Measurements from ENCODE around the gene THOC6.

Gene THOC6

GRCh38 chr16:3023415-3023668 lies 493 bp upstream of the THOC6 start:
- peaks cover 11% of the 10 kb centered on the region for H3K36me3 ChIP-seq (ENCODE audit: insufficient read depth, low read length)
- H4K20me1 ChIP-seq (ENCODE audit: insufficient read depth, low read length), result no peaks in the 10 kb centered on the region

GRCh38 chr16:3025032-3026002 lies 1.5 kb downstream of the THOC6 start:
- H3K9me3 ChIP-seq (ENCODE audit: low read length), result no peaks in the 10 kb centered on the region
- H3K27ac ChIP-seq (ENCODE audit: low read depth, low read length, poor library complexity, severe bottlenecking), result no peak overlapping the region
- no peaks in the 10 kb centered on the region for H4K20me1 ChIP-seq (ENCODE audit: insufficient read depth, low read length)
- no peak overlapping the region for H2AFZ ChIP-seq (ENCODE audit: low read length)
- peaks cover 38% of the 10 kb centered on the region for H3K4me1 ChIP-seq (ENCODE audit: insufficient read depth, low read length, severe bottlenecking)
- no peak overlapping the region for H3K4me3 ChIP-seq (ENCODE audit: low read depth, low read length, poor library complexity, severe bottlenecking)
- H3K27me3 ChIP-seq (ENCODE audit: insufficient read depth, low read length), result peaks cover 3% of the 10 kb centered on the region
- no peaks in the 10 kb centered on the region for H3K79me2 ChIP-seq (ENCODE audit: insufficient read depth, low read length)
- no peaks in the 10 kb centered on the region for H3F3A ChIP-seq (ENCODE audit: insufficient read depth, low read length)
- H3K4me2 ChIP-seq (ENCODE audit: low read length), result no peak overlapping the region
- no peaks in the 10 kb centered on the region for H3K9me2 ChIP-seq (ENCODE audit: low read depth, low read length)
- H3K9ac ChIP-seq (ENCODE audit: low read length), result no peak overlapping the region
- peaks cover 11% of the 10 kb centered on the region for H3K36me3 ChIP-seq (ENCODE audit: insufficient read depth, low read length)
- no peak for TF ChIP-seq CTCF (IDR thresholded peaks at IDR 0.05; ENCODE audit: low read length)
- TF ChIP-seq EZH2 (IDR thresholded peaks at IDR 0.05; ENCODE audit: borderline replicate concordance, low read length), result no peak

More at GRCh38 chr16:3023415-3023668, 493 bp upstream of the THOC6 start:
- Histone ChIP-seq H3K4me2 (ENCODE audit: low read length) (peak overlapping the region; percentile 90), H3K9me3 (ENCODE audit: low read length) (no peaks in the 10 kb centered on the region), H2AFZ (ENCODE audit: low read length) (no peak overlapping the region), H3K9me2 (ENCODE audit: low read depth, low read length) (no peaks in the 10 kb centered on the region), H3K4me1 (ENCODE audit: insufficient read depth, low read length, severe bottlenecking) (peaks cover 42% of the 10 kb centered on the region), H3K79me2 (ENCODE audit: insufficient read depth, low read length) (no peaks in the 10 kb centered on the region), H3F3A (ENCODE audit: insufficient read depth, low read length) (no peaks in the 10 kb centered on the region), H3K9ac (ENCODE audit: low read length) (peak overlapping the region; percentile 89), H3K27ac (ENCODE audit: low read depth, low read length, poor library complexity, severe bottlenecking) (peak overlapping the region; percentile 81), H3K27me3 (ENCODE audit: insufficient read depth, low read length) (no peaks in the 10 kb centered on the region), H3K4me3 (ENCODE audit: low read depth, low read length, poor library complexity, severe bottlenecking) (peak overlapping the region; percentile 71)
- TF ChIP-seq EZH2 (IDR thresholded peaks at IDR 0.05; ENCODE audit: borderline replicate concordance, low read length) (no peak), CTCF (IDR thresholded peaks at IDR 0.05; ENCODE audit: low read length) (no peak)

GRCh38 chr16:3026003-3026378 lies 2.2 kb downstream of the THOC6 start:
- Histone ChIP-seq H3K4me1 (ENCODE audit: insufficient read depth, low read length, severe bottlenecking) (peaks cover 31% of the 10 kb centered on the region), H4K20me1 (ENCODE audit: insufficient read depth, low read length) (no peaks in the 10 kb centered on the region), H3K9me3 (ENCODE audit: low read length) (no peaks in the 10 kb centered on the region), H2AFZ (ENCODE audit: low read length) (no peak overlapping the region), H3K79me2 (ENCODE audit: insufficient read depth, low read length) (no peaks in the 10 kb centered on the region), H3K27ac (ENCODE audit: low read depth, low read length, poor library complexity, severe bottlenecking) (no peak overlapping the region), H3K36me3 (ENCODE audit: insufficient read depth, low read length) (peaks cover 11% of the 10 kb centered on the region), H3K4me3 (ENCODE audit: low read depth, low read length, poor library complexity, severe bottlenecking) (no peak overlapping the region), H3F3A (ENCODE audit: insufficient read depth, low read length) (no peaks in the 10 kb centered on the region), H3K27me3 (ENCODE audit: insufficient read depth, low read length) (peaks cover 3% of the 10 kb centered on the region), H3K9ac (ENCODE audit: low read length) (no peak overlapping the region), H3K4me2 (ENCODE audit: low read length) (no peak overlapping the region), H3K9me2 (ENCODE audit: low read depth, low read length) (no peaks in the 10 kb centered on the region)
- TF ChIP-seq CTCF (IDR thresholded peaks at IDR 0.05; ENCODE audit: low read length) (no peak), EZH2 (IDR thresholded peaks at IDR 0.05; ENCODE audit: borderline replicate concordance, low read length) (no peak)

Measured in OCI-LY1 (cell line).